EH (cell line): ENCODE measurements around the gene YIPF3.
"Not testable (repeated sequence)": the region's sequence is repeated elsewhere in the genome, so short reads cannot be mapped to it uniquely, and the experiment has no call there.

Experiments used
- DNase-seq: peaks from one replicate; pipeline ENCODE4 v3.0.0-alpha.2; 2015; ENCODE audit warnings: low read depth

Gene YIPF3

DNA sequence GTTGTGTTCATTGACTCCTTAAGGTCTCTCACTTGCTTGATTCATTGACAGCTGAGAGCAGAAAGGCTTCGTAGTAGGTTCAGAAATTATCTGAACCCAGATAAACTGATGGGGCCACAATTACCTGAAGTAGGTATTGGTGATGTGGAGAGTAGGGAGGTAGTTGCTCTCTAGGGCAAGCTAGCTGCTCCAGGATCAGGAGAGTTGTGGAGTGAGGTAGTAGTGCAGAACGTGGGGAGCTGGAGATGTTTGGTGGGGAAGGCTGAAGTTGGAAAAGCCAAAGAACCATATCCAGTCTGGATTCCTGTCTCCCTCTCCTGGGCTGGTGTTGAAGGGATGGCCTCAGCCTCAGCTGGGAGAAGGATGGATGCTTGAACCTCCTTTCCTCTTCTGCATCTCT is 23.5 kb downstream of the YIPF3 start:
- DNase-seq, result no peak

GRCh38 chr6:43492673-43493072 is 24.1 kb downstream of the YIPF3 start:
- DNase-seq, result peak; percentile 50

- peak; percentile 86 for DNase-seq
Observed at GRCh38 chr6:43491750-43492661, 24.7 kb downstream of the YIPF3 start.

- no peak for DNase-seq
Observed at GRCh38 chr6:43490523-43490939, 26.2 kb downstream of the YIPF3 start.

DNA sequence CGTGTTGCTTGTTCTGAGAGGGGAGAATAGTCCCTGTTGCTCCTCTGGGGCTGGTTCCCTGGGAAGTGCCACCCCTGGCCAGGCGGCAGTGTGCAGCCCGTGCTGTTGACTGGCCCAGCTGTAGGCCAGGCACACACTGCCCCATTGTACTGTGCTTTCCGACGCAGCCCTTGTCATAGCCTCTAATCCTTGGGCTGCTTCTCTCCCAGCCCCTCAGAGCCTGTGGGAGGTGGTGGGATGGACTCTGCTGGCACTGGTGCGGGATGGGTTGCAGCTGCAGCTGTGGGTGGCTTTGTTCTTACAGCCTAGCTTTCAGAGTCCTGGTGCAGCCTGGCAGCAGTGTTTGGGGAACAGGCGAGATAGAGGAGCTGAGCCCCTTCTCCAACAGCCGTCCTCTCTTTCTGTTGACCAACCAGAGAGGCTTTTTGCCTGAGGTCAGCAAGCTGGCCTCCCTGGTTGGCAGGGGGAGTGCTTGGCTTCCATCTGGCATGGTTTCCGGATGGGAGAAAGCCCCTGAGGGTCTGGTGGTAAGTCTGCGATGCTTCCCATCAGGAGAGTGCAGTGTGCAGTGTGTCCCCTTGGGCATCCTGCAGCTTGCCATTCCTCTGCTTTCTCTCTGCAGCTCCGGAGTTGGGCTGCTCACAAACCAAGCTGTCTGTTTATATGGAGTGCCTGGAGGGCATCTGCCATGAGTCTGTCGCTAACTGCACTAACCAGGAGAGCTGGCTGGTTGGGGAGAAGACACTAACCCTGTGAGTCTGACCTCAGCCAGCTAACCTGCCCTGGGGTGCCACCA is 27.3 kb downstream of the YIPF3 start:
- DNase-seq, result no peak

DNA sequence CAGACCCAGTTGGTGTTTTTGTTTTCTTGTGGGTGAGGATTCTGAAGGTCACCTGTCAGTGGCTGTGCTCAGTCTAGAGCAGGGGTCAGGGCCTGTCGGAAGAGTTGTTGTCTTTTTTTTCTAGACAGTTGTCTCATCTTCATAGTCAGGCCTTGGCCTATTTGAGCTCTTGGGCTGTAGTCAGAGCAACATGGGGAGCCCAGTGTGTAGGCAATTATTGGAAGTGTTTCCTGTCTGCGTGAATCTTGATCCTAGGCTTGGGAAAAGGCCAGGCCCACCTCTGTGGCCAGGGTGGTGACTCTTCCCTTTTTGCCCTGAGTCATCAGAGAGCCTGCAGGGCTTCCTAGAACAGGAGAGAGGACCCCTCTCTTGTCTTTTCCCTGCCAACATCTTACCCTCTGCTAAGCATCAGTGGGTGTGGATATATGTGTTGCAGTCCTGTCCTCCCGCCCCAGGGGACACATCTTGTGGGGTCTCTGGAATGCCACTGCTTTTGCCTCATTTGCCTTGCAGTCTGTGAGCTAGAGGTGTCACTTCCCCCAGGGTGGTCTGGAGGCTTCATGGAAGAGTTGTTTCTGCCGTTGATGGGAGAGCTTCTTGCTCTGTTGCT is 28.0 kb downstream of the YIPF3 start:
- DNase-seq, result peak; percentile 59

GRCh38 chr6:43481591-43482236 is 35.0 kb downstream of the YIPF3 start:
- DNase-seq, result no peak

DNA sequence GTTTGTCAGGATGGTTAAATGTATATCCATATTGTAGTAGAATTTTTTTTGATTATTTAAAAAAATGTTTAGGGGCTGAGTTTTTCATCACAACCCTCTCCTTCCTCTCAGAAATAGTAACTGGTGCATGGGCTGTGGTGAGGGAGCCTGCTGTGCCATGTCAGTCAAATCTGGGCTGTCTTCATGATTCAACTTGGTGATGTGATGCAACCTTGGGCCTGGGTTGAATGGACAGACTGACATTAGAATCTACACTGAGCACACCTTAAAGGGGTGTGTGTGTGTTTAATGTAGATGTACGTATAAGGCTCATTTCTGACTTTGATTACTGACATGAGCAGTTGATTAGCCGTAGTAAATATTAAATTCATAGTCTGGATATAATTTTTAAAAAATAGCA is 35.7 kb downstream of the YIPF3 start:
- no peak for DNase-seq

DNA sequence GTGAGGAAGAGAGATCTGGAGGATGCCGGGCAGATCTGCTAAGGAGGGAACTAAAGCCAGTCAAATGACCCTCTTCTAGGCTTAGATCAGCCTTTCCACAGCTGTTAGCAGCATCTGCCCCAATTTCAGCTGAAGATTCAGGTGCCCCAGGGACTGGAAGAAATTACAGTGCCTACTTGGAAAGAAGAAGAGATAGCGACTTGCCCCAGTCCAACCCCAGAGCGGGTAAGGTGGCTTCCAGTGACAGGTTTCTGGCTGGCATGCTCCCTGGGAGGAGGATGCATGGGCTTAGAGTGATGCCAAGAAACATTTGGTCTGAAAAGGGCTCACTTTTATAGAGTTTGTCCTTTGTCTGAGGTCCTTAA is 38.7 kb downstream of the YIPF3 start:
- DNase-seq, result no peak

GRCh38 chr6:43477235-43478007 is 39.3 kb downstream of the YIPF3 start, which contains the start of gene TJAP1:
Gene TJAP1, plus strand, starts transcription at chr6:43477570. Its CDS starts 21,432 bp downstream, at chr6:43499002.
- DNase-seq, result peak; percentile 83

DNA sequence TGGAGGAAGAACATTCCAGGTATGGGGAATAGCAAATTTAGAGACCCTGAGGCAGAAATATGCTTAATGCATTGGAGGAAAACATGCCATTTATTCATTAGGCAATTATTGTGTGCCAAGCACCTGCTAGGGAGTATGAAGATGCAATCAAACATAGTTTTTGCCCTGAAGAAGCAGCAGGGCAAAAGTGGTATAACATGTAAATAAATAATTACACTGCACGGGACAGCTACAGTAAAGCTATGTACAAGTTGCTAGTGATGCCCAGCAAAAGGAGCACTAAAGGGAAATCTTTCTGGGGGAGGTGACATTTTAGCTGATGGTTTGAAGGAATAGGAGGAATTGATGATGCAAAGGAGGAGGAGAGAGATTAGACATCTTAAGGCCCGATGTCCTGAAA is 40.0 kb downstream of the YIPF3 start:
- no peak for DNase-seq

DNA sequence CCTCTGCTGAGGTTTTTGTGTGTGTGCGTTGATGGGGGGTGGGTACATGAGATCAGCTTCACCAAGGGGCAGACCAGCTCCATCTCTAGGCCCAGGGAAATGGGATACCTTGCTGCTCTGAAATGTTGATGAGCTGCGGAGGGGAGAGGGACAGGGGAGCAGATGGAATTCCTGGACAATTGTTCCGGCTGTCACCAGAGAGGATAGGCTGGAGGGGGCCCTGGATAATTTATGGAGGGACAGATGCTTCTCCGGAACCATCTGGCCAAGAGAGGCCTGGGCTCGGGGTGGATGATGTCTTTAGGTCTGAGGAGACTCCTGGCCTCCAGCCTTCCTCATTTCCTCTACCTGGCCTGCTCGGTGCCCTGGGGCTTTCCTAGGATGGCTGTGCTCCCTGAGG is 41.2 kb downstream of the YIPF3 start:
- DNase-seq, result no peak

GRCh38 chr6:43472515-43472914 is 44.2 kb downstream of the YIPF3 start:
- DNase-seq, result no peak

DNA sequence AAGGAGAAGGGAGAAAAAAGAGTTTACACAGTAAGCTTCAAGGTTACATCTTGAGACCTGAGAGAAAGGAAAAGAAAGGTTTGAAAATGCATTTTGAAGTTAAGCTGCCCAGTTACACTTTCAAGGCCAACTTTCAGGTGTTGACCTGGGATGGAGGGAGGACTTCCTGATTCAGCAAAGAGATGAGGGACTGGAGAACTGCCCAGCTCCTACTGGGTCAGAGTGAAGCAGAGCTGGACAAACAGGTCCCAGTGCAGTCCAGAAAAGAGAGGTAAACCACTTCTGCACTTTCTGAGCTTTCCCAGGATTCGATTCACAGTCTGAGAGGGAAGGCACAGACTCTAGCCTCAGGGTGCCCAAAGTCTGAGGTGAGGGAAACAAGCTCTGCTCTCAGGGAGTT is 45.3 kb downstream of the YIPF3 start:
- DNase-seq, result no peak

GRCh38 chr6:43469947-43470346 is 46.8 kb downstream of the YIPF3 start:
- DNase-seq, result no peak

GRCh38 chr6:43468748-43469681 is 47.7 kb downstream of the YIPF3 start:
- no peak for DNase-seq

- DNase-seq, result no peak
Observed at GRCh38 chr6:43468240-43468639, 48.5 kb downstream of the YIPF3 start.

DNA sequence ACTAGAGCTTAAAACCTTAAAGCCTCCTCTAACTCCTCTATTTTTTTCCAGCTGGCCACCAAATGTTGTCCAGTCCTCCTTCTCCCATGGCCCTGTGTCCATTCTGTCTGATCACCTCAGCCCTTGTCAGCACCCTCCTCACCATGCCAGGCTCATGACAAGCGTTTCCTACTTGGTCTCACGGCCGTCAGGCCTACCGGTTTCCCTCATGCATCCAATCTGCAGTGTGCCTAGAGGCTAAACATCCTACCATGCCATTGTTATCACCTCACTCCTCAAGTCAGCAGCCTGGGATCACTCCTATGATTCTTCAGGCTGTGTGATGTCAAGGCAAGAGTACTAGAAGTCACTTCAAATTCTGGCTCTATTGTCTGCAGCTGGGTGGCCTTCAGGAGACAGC is 49.0 kb downstream of the YIPF3 start:
- DNase-seq, result no peak

- not testable (repeated sequence) for DNase-seq
Observed at GRCh38 chr6:43467265-43467664, 49.5 kb downstream of the YIPF3 start.

GRCh38 chr6:43465948-43466347 is 50.8 kb downstream of the YIPF3 start:
- DNase-seq, result no peak
